Heart left ventricle (tissue), 13 donors: Measurements from ENCODE around the gene TAF11L6.
"Not testable (repeated sequence)": the region's sequence is repeated elsewhere in the genome, so short reads cannot be mapped to it uniquely, and the experiment has no call there.

ENCODE experiments used
- POLR2A ChIP-seq, 2 donors: fragments of 450-650 bp; IDR thresholded peaks; one replicate each; pipeline ENCODE4 v1.6.1; 2017; ENCODE audit warnings: antibody characterized with exemption in 2 of 2, mild to moderate bottlenecking in 2 of 2, moderate library complexity in 2 of 2
- TF ChIP-seq, protein P1 (sequence below), 12 donors: fragments of 200-600 bp; sonication (generic) in 4 of 12; IDR thresholded peaks; one replicate each; pipeline versions ENCODE4 v1.5.0 to v1.8.0; 2018 to 2022; ENCODE audit warnings: antibody characterized with exemption in 12 of 12, mild to moderate bottlenecking in 5 of 12
- donor health status: ischemic (EF 13 %, LVEDD 7.1; RV severe dilation, severe dysfunction).
- donor health status: DM: no; HTN: yes; CAD: no.
- donor health status: DM: no; HTN: no; CAD: no.
- donor health status: ischemic (EF 25% LVEDD 6.9; RV normal size, moderate dysfunction).
- donor health status: ischemic (EF 25% LVEDD 5.7; RV mildly dilated, moderate dysfunction).
- donor health status: ischemic (EF 35%, LVEDD 5.7; RV mildly dilated, moderate dysfunction).
- donor health status: nonischemic (EF 11% LVEDD 7.7; RV severe dilation, severe dysfunction).
- donor health status: DM: yes; HTN: yes; CAD: no.
- donor health status: PGD.
- donor health status: ischemic (EF 29% LVEDD 5.4; RV normal size, mild dysfunction).
- donor health status: nonischemic (EF 23%, LVEDD 6.1; RV moderate dilation, normal function).

DNA sequence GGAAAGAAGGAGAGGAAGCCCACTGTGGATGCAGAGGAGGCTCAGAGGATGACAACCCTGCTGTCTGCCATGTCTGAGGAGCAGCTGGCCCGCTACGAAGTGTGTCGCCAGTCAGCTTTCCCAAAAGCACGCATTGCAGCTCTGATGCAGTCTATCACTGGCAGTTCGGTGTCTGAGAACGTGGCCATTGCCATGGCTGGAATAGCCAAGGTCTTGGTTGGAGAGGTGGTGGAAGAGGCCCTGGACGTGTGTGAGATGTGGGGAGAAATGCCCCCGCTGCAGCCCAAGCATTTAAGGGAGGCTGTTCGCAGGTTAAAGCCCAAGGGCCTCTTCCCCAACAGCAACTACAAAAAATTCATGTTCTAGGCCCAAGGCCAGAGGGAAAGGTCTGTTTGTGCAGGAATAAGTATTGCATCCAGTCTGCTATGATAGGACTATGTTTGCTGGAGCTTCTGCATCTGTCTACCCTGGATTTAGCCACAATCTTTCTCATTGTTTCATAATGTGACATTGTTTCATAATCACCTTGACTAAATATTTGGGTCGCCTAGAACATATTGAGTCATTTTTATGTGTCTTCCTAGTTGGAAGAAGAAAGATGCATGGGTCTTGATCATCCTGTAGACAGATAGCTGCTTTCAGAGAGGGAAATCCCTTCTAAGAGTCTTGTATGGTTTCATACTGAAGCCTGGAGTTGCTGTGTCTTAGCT, 41.9 kb upstream of the TAF11L6 start:
- TF ChIP-seq, protein P1, sequence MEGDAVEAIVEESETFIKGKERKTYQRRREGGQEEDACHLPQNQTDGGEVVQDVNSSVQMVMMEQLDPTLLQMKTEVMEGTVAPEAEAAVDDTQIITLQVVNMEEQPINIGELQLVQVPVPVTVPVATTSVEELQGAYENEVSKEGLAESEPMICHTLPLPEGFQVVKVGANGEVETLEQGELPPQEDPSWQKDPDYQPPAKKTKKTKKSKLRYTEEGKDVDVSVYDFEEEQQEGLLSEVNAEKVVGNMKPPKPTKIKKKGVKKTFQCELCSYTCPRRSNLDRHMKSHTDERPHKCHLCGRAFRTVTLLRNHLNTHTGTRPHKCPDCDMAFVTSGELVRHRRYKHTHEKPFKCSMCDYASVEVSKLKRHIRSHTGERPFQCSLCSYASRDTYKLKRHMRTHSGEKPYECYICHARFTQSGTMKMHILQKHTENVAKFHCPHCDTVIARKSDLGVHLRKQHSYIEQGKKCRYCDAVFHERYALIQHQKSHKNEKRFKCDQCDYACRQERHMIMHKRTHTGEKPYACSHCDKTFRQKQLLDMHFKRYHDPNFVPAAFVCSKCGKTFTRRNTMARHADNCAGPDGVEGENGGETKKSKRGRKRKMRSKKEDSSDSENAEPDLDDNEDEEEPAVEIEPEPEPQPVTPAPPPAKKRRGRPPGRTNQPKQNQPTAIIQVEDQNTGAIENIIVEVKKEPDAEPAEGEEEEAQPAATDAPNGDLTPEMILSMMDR (IDR thresholded peaks at IDR 0.05), result not testable (repeated sequence)
- not testable (repeated sequence) for TF ChIP-seq POLR2A (IDR thresholded peaks at IDR 0.05)
